AG09319 (cell line): ENCODE results near the gene KCNF1.
A peak's percentile ranks its signal among the peaks of the same experiment; 100 is the strongest.

Source experiments
- DNase-seq: peaks from one replicate; pipeline ENCODE4 v3.0.0-alpha.2; 2010; ENCODE audit warnings: low read depth; ENCODE audit errors: extremely low read depth
- CTCF ChIP-seq: IDR thresholded peaks from 2 replicates; pipeline ENCODE4 v1.5.1; 2011; ENCODE audit warnings: low read depth, mild to moderate bottlenecking, inconsistent platforms, low read length, moderate library complexity

KCNF1 gene

GRCh38 chr2:10935366-10935918 lies 23.7 kb downstream of the KCNF1 start:
- DNase-seq, result no peak
- TF ChIP-seq CTCF, result no peak

DNA sequence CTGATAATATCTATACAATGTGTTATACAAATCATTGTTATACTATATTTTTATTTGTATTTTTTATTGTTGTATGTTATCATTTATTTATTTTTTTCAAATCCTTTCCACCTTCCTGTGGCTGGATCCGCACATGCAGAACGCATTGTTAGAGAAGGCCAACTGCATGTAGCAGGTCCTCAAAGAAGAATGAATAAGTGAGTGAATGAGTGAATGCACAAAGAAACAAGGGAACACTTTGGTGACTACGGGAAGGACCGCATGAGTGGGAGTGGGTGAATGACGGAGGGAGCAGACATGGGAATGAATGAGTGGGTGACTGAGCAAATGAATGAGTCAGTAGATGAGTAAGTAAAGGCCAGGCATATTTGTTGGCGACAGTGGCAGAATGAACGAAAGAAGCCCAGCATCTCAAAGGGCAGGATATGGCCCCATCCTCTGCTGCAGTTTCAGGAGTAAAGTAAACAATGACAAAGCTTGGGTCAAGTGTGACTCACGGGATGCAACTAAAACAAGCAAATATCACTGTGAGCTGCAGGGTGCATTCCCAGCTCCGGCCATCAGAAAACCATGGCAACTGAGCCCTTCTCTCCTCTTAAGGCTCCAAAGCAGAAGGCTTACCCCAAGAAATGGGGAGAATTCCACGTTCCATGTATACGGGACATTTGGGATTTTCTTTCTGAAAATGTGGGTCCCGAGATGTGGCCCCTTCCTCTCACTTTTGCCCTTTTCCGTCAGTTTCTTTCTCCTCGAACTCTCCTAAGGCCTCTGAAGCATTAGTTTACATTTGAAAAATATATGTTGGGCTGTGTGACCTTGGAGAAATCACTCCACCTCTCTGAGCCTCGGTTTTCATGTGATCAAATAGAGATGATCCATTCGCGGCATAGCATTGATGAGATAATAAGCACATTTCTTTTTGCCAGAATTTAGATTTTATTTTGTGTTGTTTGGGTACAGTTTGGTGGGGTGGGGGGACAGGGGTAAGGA lies 24.5 kb downstream of the KCNF1 start:
- TF ChIP-seq CTCF, result no peak
- peak; percentile 85 for DNase-seq

GRCh38 chr2:10939058-10939457 lies 27.3 kb downstream of the KCNF1 start:
- no peak for DNase-seq
- TF ChIP-seq CTCF, result no peak

DNA sequence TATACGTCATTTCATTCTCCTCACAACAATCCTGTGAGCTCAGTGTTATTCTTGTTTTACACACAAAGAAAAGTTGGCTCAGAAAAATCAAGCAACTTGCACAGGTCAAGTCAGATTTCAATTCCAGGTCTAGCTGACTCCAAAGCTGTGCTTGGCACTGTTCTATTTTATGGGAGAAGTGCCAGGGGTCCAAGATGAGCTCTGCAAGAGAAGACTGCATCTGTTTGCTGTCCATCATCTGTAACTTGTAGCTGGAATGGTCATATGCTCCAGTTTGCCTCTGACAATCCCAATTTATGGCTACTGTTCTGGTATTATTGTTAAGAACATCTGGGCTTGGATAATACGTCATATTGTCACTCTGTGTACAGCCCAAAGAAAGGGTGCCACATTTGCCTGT lies 28.9 kb downstream of the KCNF1 start:
- no peak for DNase-seq

DNA sequence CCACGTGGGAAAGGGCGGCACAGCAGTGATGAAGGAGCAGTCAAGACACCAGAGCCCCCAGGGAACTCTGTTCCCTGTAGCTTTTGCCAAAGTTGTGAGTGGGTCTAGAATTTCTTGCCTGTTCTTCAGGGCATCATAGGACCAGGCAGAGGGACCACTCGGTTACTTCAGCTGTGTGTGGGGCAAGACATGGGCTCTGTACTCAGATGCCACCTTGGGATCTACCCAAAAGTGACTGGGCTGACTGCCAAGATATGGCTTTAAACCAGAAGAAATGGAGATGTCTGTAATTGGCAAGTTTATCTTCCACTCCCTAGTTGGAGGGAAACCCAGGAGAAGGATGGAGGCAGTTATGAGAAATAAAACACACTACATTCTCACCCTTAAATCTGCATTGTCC lies 29.6 kb downstream of the KCNF1 start:
- no peak for TF ChIP-seq CTCF
- DNase-seq, result no peak

More for the DNA sequence above, 28.9 kb downstream of the KCNF1 start:
- TF ChIP-seq CTCF, result no peak

DNA sequence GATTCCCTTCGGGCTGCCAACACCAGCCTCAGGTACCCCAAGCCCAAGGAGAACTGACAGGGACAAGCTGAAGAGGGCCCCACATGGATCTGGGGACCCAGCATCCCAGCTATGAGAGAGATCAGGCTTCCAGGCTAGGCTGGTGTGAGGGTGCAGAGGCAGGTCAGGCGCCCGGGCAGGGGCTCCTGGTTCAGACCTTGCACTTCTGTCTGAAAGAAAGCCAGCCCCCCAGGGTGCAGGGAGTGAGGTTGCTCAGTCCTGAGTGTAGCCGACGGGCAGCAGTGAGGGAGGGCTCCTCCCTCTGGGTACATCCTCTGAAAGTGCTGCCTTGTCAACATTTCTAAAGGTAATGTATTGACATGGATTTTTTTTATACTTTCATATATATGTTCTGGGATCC lies 33.1 kb downstream of the KCNF1 start:
- no peak for TF ChIP-seq CTCF
- DNase-seq, result no peak

- no peak for TF ChIP-seq CTCF
- DNase-seq, result no peak
Measured at GRCh38 chr2:10946394-10946793, 34.7 kb downstream of the KCNF1 start.
